Stimulated activated CD4-positive, alpha-beta T cell treated with anti-CD3 and anti-CD28 coated beads, TNF-alpha, amount 100 ng/mL, for 1 hour (primary cell): ENCODE data around the gene ME2.
"Not testable (repeated sequence)": the region's sequence is repeated elsewhere in the genome, so short reads cannot be mapped to it uniquely, and the experiment has no call there.

Experiments used
- DNase-seq, 3 donors: peaks; one replicate each; pipeline ENCODE4 v3.0.0-alpha.2; 2020; ENCODE audit warnings: low read depth in 3 of 3, low spot score in 1 of 3

ME2 gene

DNA sequence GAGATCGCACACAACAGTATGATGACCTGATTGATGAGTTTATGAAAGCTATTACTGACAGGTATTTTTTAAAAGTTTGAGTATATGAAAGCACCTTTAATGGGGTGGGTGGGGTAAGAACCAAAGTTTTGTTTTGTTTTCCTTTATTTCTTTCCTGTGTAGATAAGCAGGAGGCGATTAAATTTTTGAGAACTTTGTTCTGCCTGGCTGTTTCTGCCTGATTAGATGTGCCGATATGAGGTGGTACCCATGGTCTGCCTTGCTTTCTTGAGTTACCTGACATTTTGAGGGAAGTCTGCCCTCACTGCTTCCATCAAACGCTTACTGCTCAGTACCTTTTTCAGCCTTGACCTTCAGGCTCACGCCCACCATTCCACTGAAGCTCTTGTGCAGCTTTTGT lies 39.2 kb downstream of the ME2 start:
- DNase-seq = no peak

DNA sequence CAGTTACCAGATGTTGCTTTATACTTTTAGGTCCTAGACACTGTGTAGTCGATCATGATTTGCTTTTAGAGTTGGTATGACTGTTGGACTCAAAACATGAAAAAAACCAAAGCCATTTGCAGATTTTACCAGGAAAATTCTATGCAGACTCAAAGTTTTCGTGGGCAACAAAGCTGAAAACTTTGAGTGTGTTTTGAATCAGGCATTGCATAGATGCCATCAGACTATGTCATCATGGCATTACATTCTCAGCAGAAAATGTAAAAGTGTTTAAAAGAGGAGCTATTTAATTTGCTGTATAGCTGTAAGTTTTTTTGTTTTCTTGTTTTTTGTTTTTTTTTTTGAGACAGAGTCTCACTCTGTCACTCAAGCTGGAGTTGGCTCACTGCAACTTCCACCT lies 45.5 kb downstream of the ME2 start:
- DNase-seq = no peak

DNA sequence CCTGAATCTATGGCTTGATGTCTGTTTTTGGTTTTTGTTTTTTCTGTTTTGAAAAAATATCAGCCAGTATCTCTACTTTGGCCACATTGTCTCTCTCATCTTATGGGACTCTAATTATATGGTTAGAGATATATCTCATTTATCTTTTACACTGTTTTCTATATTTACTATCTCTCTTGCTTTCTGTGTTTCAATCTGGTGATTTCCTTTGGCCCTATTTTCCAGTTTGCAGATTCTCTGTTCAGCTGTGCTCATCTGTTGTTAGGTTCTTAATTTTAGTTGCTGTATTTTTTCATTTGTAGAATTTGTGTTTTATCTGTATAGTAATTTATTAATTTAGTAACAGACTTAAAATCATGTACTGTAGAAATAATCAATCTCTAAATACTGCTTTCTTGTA lies 47.6 kb downstream of the ME2 start:
- DNase-seq = no peak

DNA sequence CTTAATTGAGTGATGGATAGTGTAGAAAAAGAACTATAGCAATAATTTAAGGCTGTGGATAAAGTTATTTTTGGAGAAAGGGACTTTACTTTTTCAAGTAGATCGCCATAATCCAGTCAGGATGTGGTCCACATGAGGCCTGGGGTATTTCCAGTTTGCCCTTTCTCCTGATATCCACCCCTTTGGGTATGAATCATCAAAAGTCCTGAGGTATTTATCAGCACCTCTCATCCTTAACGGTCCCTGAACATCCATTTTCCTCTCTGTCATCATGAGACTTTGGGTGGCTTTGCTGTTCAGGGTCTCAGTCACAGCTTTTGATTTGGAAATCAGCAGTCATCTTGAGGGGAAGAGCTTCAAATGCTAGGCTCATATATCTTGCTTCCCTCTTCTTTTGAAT lies 49.6 kb downstream of the ME2 start:
- DNase-seq = no peak

DNA sequence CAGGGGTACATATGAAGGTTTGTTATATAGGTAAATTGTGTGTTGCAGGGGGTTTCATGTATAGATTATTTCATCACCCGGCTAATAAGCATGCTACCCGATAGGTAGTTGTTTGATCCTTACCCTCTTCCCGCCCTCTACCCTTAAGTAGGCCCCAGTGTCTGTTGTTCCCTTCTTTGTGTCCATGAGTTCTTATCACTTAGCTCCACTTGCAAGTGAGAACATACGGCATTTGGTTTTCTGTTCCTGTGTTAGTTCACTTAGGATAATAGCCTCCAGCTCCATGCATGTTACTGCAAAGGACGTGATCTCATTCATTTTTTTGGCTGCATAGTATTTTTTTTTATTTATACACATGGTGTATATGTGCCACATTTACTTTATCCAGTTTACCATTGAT lies 54.8 kb downstream of the ME2 start:
- no peak for DNase-seq

DNA sequence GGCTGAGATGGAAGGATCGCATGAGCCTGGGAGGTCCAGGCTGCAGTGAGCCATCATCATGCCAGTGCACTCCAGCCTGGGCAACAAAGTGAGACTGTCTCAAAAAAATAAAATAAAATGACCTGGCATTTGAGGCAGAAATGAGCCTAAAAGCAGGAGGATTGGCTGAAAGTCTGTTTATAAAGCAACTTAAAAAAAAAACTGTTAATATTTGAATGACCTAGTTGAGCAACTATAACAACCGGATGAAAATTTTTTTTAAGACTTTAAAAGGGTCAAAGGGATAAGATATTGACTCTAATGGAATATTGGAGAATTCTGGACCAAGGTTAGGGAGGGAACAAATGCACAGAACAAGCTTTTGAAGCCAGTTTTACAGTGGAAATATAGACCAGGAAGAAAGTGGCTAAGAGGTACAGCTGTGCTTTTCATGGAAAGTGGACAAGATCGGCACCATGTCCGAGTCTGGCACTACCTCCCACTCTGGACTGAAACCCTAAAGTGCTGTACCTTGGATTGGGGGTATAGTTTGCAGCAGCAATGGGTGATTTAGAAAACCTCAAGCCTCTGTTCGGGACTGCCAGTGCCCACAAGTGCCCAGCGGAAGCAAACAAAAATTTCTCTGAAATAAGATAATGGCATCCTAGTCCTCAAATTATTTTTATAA lies 55.8 kb downstream of the ME2 start:
- DNase-seq = no peak

DNA sequence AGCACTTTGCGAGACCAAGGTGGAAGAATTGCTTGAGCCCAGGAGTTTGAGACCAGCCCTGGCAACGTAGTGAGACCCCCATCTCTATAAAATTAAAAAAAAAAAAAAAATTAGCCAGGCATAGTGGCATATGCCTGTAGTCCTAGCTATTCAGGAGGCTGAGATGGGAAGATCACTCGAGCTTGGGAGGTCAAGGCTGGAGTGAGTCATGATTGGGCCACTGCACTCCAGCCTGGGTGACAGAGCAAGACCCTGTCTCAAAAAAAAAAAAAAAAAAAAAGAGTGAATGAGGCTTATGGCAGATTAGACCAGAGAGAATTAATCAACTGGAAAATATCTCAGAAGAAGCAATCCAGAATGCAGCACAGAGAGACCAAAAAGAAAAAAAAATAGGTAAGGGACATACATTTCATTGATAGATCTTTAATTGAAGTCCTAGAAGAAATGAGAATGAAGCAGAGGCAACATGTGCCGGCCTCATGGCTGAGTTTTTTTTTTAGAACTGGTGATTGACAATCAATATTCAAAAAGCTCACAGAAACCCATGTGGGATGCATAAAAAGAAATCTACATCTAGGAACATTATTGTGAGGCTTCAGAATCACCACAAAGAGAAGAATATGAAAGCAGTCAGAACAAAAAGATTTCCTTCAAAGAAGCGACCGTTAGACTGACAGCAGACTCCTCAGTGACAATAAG lies 56.7 kb downstream of the ME2 start:
- DNase-seq = no peak

DNA sequence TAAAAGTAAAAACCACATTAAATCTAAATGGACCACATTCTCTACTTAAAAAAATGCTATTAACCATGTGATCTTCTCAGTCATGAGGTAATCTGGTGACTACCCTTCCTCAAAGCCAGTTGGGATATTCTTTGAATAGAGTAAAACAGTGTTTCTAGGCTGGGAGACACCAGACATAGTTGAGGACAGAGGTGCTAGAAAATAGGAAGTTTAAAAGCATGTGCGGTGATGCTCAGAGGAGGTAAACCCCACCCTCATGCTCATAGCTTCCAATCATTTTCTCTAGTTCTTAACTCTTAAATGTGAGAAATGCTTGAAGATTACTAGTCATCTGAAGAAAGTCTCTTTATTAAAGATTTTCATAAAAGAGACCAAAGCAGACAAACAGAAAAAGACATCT lies 58.3 kb downstream of the ME2 start:
- DNase-seq = no peak

DNA sequence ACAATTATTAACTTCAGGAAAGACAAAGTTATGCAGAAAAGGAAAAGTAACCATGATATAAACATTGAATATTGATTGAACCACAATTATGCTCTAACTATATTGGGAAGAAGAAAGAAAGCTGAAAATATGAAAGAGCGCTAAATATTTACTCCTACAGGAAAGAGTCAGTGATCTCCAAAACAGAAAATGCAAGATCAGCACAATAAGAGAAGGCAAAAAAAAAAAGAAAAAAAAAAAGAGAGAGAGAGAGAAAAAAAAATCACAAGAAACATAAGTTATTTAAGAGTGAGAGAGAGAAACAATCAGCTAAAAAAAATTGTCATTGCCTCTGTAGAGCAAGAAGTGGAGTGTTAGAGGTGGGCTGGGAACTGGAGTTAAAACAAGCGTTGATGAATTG lies 60.0 kb downstream of the ME2 start:
- no peak for DNase-seq

DNA sequence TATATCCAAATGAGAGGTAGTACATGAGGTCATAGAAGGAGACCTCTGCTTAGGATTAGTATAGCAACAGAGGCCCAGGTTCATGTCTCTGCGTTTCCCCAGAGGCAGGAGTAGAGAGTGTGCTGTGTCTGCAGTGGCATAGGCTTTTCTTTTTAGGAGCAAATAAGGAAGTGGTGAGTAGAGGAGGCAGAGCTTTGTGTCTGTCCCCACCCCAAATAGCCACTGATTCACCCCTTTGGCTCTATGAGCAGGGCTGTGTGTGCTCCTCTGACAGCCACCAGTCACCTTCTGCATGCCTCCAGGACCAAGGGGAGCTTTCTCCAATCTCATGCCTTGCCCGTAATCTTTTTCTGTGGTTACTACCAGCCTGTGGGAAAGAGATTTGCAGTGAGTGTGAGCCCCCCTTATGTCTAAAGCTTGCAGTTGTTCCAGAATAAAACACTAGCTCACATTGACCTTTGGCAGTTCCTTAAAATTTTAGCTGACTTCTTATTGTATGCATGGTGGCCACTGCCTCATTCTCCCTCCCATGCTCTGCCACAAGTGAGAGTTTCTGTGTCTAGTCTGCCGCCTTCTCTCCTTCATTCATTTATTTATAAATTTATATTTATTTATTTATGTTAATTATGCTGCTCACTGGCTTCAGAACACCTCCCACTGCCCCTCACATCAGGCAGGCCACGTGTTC lies 65.5 kb downstream of the ME2 start:
- DNase-seq = no peak

DNA sequence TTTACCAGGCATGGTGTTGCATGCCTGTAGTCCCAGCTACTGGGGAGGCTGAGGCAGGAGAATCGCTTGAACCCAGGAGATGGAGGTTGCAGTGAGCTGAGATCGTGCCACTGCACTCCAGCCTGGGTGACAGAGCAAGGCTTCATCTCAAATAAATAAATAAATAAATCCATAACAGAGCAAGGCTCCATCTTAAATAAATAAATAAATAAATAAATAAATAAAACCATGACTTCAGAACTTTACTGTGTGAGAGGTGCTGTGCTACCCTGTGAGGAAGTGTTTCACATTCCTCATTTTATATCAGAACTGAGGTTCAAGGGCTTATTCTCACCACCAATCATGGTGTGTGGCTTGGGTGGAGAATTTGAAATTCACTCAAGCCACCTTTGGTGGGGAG lies 67.0 kb downstream of the ME2 start:
- not testable (repeated sequence) for DNase-seq

DNA sequence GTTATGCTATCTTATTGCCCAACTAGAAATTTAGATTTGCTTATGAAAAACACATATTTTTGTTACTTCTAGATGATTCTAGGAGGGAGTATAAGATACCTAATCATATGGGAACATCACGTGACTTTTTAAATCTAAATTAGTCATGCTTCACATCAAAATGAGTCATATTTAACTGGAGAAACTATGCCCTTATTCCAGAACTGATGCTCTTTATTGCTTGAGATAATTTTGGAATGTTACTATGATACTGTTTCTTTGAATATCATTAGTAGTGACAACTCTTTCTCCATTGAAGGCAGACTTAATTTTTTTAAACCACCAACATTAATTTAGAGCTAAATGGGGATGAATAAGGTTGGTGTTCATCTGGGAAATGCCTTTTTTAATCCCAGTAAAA lies 69.0 kb downstream of the ME2 start:
- no peak for DNase-seq

DNA sequence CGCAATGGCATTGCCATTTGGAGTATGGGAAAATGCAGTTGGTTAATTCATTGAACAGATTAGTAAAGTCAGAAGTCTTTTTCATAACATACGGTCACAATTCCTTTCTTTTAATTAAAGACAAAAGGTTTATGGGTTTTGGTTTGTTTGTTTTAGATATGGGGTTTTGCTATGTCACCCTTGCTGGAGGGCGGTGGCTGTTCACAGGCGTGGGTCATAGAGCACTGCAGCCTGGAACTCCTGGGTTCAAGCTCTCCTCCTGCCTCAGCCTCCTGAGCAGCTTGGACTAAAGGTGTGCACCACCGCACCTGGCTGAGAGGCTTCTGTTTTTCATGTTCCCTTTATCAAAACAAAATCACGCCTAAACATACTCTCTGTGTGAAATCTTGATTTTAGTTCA lies 70.3 kb downstream of the ME2 start:
- DNase-seq = no peak

DNA sequence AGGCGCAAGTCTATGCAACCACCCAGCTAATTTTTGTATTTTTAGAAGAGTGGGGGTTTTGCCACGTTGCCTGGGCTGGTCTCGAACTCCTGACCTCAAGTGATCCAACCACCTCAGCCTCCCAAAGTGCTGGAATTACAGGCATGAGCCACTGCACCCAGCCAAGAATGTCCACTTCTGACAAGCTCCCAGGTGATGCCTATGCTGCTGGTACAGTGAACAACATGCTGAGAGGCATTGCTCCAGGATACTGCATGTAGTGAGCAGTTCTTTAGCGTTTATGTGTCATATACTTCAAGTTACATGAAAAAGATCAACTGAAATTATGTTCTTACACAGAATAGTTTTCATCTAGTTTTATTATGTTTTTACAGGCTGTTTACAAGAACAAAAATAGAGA lies 71.7 kb downstream of the ME2 start:
- no peak for DNase-seq

DNA sequence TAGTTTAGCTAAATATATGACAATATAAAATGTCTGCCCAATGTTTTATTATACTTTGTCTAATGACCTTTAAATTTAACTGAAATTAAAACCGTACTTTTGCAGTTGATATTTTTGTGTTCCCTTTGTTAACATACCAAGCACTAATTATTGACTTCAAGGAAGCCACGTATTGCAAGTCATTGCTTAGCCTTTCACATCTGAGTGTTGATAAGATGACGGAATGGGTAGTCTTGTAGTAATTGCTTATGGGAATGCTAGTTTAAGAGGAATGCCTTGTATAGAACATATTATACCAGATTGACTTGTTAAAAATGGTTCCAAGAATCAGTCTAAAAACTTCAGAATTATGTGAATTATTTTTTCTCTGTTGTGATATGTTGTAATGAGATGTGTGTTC lies 74.9 kb downstream of the ME2 start:
- DNase-seq = no peak

DNA sequence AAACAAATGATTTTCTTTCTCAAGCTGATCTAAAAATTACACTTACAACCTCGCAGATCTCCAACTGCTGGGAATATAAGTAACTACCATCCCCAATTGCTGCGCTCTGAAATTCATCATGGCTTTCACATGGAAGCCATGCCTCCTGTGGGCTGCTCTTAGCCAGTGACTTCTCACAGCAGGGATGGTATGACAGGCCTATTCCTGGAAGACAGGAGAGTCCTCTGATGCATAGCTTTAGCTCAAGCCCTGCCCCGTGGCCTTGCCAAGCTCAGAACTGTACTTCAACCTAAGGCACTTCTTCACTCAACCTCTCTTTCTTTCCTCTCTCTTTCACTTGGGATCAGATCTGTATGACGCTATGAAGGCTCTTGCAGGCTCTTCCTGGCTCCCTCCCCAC lies 76.3 kb downstream of the ME2 start:
- no peak for DNase-seq

DNA sequence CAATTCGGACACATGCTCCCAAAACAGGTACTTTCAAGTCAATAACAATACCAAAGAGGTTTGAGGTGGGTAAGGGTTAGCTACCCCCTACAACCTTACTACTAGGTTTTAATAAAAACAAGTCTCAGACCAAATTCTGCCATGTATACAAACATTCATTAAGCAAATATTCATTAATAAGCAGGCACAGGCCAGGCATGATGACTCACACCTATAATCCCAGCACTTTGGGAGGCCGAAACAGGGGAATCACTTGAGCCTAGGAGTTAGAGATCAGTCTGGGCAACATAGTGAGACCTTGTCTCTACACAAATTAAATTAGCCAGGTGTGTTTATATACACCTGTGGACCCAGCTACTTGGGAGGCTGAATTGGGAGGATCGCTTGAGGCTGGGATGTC lies 77.2 kb downstream of the ME2 start:
- DNase-seq = no peak

DNA sequence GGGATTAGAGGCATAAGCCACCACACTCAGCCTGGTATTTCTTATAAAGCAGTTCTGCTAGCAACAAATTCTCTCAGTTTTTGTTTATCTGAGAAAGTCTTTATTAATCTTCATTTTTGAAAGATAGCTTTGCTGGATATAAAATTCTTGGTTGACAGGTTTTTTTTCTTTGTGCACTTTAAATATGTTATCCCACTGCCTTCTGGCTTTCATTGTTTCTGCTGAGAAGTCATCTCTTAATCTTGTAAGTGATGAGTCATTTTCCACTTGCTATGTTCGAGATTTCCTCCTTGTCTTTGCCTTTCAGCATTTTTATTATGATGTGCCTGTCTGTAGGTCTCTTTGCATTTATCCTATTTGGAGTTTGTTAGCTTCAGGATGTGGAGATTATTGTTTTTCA lies 83.1 kb downstream of the ME2 start:
- no peak for DNase-seq

DNA sequence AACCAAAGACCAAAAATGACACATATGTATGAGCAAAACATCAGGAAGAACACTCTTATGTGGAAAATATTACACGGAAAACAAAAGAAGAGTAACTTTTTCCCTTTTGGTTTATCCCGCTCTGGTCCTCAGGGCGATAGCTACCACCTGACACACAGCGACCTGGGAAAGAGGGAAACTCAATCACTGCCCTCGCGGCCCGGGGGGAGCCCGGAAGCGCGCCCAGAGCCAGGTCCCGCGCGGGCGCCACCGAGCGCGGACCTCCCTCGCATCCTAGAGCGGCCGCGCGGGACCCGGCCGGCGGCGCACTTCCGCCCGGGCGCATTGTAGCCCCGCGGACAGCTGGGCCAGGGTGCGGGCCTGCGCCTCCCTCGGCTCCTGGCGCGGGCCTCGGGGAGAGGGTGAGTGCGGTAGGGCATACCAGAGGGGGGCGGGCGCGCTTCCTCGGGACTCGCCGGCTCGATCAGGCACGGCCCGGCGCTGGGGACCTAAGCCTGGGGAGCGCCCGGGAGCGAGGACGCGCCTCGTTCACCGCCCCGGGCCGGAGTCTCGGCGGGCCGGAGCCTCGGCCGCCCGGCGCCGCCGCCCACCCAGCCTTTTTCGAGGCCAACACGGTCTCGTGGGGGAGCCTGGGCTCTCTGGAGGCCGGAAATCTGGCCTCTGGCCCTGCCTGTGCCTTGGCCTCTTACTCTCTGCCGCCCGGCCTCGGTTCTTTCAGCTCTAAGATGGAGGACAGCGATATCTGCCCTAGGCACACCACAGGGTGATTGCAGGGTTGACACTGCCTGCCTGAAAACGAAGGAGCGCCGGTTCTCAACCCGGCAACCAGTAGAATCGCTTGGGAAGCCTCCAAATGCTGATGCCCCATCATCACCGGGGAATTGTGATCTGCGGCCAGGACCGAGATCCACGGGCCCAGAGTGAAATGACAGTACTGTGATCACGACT lies 89.1 kb downstream of the ME2 start, which contains the start of gene ELAC1:
ELAC1 (plus strand) TSS at position 327 of the 948 bp plus-strand sequence. CDS start 6,365 bp downstream, outside the sequence.
- DNase-seq = peak in 2 of 3 donors; percentile 22 to 50

DNA sequence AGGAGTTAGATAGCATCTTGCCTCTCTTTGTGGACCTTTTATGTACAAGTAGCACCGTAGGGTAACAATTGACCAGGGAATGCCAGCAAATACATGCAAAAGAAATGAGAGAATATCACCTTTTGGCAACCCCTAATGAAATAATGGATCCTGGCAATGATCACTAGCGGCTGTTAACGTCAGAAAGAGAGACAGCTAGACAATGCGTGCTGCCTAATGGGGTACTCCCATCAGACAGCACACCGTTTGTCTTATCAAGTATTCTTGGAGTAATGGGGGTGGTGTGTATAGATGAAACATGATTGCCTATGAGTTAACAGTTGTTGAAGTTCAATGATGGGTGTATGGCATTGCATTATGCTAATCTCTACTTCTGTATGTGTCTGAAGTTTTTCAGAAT lies 90.5 kb downstream of the ME2 start:
- DNase-seq = no peak

DNA sequence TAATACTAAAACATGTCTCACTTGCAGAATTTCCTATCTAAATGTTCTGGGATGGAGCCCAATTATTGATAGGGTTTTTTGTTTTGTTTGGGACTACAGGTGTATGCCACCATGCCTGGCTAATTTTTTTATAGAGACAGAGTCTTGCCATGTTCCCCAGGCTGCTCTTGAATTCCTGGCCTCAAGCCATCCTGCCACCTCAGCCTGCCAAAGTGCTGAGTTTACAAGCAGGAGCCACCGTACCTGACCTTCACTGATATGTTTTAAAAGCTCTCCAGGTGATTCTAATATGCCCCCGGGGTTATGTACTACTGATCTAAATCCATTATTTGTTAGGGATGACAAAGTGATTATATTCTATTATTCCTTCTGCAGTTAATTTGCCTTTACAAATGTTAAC lies 91.1 kb downstream of the ME2 start:
- no peak for DNase-seq
